NCI-H1417 (cell line): ENCODE results near the gene SERINC4.

Source experiments
- DNase-seq, 3 experiments: peaks; one replicate each; lab custom pipeline; 2025; lab: John Stamatoyannopoulos, UW

The SERINC4 gene

DNA sequence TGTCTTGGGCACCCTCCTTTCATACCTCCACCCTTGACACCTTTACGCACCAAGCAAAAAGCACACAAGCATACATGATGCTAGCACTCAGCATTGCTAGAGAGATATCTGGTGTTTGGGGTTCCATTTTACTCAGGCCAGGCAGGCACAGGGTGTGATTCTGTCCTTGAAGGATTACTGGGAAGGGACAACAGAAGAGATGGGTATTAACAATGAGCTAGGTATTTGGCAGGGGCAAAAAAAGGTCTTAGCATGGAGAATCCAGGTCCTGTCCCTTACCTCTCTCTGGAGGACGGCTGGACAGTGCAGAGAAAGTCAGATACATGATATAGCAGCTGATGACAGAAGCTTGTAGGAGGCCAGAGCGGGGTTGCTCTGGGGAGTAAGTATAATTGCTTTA lies 3.5 kb downstream of the SERINC4 start:
- no peak for DNase-seq

DNA sequence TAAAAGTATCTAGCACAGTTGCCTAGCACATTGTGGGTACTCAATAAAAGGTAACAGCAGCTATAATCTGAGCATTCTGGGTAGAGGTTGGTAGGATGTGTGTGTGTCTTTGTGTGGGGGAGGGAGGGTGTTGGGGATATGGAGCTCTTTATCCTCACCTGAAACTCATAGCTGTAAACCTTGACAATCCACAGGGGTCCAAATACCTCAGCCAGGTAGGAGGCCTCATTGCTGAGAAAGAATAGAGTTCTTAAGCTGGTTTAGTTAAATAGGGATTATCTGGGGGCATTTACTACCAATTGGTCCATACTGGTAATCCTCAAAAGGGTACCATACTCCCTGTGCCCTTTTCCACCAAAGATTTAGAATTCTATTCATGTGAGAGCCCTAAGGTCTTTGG lies 4.0 kb downstream of the SERINC4 start:
- no peak for DNase-seq

DNA sequence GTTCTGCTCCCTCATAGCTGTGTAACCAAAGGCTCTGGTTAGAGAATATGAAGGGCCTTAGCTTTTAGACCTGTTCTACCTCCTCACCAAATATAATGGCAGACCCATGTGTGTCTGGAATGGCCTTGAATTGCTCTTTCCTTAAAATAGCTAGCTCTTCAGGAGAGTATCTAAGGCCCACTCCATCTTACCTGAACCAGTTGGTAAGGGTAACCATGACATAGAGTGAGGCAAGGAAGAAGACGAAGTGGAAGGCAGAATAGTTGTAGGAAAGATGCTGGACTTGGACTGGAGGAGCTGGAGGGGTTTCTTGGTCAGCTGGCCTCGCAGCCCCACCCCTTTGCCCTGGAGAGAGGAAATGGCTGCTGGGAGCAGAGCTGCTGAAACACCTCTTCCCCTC lies 4.8 kb downstream of the SERINC4 start:
- DNase-seq: no peak

DNA sequence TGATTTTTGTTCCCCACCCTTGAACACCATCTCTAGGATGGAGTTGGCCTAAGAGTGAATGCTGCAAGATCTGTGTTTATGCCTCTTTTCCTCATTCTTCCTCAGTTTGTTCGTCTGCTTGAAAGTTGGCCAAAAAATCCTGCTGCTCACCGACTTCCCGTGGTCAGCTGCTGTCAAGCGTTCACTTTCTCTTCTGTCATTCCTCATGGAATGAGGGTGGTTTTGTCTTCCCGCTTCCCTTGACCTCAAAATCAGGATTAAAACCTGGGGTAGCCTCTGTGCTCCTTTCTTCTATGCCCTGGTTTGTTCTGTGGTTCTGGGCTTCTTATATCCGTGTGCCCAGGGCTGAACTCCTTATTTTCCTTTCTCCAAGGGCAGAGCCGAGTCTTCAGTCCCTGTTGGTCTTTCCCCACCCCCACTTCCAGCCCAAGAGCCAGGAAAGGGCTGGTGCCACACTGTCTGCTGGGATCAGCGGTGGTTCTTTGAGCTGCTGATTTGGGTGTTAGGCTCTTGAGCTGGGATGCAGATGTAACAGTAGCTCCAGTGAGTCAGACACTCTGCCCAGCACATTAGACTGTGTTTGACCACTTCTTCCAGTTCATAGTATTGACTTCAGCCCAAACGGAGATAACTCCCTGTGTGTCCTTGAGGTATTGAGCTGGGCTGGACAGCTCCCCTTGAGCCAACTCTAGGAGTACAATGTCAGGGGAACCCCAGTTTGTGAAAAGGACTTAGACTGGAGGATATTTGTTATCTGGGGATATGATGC lies 5.6 kb downstream of the SERINC4 start:
- DNase-seq: no peak

DNA sequence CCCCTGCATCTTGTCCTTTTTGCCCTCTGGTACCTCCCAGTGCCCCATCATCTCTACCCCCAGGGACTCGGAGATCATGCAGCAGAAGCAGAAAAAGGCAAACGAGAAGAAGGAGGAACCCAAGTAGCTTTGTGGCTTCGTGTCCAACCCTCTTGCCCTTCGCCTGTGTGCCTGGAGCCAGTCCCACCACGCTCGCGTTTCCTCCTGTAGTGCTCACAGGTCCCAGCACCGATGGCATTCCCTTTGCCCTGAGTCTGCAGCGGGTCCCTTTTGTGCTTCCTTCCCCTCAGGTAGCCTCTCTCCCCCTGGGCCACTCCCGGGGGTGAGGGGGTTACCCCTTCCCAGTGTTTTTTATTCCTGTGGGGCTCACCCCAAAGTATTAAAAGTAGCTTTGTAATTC lies 6.4 kb downstream of the SERINC4 start:
- peak in 1 of 3 experiments; percentile 2 for DNase-seq

DNA sequence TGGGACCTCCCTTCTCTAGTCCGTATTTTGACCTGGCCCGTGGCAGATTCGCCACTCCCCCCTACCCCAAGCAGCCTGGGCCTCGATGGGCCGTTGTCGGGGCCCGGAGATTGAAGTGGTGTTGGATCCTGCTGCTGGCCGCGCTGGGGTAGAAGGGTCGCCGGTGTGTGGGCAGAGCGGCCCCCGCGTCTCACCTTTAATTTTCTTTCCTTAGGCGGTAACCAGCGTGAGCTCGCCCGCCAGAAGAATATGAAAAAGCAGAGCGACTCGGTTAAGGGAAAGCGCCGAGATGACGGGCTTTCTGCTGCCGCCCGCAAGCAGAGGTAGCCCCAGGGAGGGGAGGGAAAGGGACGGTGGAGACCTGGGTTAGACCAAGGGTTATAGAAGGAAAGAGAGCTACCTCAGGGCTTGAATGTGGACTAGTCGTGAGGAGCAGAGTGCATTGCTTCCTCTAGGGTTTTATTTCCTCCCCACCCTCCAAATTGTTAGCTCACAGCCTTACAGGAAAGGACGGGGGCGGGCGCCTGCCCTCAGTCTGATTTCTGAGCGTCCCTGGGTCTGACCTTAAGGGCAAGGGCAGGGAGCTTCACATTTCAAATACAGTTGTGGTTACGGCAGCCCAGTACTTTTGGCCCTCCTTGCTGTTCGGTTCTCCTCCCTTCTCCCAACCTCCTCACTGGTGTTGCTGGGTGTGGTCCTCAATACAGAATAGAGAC lies 7.1 kb downstream of the SERINC4 start:
- peak in 1 of 3 experiments; percentile 46 for DNase-seq

DNA sequence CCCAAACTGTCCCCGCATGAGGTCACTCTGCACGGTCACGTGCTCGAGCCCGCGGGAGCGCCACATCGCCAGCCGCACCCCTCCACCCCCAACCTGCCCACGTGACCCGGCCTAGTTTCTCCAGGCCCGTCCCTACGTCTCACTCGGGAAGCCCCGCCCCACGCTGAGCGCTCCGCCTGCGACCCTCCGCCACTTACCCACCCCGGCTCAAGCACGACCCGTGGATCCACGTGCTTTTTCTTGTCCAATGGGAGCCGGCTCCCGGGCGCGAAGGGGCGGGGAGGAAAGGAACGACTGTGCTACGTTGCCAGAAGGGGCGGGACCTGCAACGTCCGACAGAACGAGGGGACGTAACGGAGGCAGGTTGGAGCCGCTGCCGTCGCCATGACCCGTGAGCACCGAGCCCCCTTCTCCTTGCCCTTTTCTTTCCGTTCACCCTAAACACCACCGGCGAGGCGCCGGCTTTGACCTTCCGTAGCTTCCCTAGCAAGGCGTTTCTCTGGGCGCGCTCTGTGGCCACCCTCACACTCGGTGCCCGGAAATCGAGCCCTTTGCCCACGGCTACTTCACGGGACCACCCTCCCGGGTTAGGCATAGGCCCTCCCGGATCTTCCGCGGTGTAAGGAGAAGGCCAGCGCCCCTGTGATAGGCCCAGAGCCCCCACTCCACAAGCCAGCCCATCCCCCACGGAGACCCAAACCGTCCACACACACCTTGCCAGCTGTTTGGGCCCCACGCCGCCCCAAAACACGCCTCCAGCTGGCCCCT lies 7.8 kb downstream of the SERINC4 start, which contains the start of gene SERF2:
Gene SERF2, plus strand, starts transcription at position 328 of the 768 bp plus-strand sequence. Its CDS starts 57 bp downstream, at position 385.
- peak; percentile 95 to 98 (median 95) for DNase-seq

DNA sequence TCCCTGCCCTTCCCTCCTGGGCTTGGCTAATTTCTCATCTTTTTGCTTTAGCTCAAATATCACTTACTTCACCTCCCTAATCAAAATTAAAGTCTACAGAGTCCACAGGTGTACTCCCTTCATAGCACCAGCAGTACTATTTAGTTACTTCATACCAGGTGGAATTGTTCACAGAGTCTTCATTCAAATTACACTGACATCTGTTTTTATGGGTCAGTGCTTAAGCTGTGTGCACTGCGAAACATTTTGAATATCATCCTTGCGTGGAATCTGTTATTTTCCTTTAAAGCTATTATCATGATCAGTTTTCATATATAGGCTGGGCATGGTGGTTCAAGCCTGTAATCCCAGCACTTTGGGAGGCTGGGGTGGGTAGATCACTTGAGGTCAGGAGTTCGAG lies 10.6 kb downstream of the SERINC4 start:
- DNase-seq: no peak

DNA sequence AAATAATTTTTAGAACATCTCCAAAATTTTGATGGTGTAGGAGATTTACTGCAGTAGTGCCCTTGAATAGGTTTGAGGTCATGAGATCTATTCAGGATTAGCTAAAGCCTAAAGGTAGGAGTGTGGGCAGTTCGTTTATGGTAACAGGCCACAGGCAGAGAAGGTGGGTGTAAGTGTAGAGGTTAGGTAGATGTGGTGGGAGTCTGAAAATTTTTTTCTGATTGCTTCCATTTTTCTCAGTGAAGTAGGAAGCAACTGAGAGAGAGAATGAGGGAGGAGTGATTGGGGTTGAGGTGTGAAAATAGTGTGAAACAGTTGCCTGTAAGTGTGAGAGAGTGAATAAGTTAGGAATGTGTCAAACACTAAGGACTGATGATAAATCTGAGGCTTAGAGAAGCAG lies 21.0 kb downstream of the SERINC4 start:
- DNase-seq: no peak

DNA sequence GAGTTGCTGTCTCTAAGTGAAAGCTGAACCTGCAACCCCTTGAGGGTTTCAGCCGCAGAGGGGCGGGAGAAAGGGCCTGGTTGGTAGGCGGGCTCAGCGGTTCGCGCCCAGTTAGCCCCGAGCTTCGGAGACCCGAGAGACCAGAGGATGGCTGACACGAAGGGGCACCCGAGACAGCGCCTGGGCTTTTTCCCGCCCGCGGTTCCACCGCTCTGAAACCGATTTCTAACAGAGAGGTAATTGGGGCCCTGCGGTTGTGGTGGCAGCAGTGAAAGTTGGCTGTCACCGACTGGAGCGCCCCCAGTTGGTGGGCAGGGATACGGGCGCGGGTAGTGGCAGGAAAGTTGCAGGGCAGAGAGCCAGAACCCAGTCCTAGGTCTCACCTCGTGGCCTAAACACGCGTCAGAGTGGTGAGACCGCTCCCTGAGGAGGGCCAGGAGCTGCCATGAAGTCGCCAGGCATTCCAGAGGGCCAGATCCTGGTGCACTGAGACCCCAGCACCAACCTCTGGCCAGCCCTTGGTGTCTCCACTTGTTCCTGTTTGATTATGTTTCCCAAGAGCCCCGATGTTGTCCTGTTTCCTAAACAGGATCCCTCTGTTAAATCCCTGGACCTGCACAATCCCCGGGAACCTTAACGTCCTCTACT lies 22.6 kb downstream of the SERINC4 start:
- DNase-seq: peak; percentile 77 to 87 (median 87)

DNA sequence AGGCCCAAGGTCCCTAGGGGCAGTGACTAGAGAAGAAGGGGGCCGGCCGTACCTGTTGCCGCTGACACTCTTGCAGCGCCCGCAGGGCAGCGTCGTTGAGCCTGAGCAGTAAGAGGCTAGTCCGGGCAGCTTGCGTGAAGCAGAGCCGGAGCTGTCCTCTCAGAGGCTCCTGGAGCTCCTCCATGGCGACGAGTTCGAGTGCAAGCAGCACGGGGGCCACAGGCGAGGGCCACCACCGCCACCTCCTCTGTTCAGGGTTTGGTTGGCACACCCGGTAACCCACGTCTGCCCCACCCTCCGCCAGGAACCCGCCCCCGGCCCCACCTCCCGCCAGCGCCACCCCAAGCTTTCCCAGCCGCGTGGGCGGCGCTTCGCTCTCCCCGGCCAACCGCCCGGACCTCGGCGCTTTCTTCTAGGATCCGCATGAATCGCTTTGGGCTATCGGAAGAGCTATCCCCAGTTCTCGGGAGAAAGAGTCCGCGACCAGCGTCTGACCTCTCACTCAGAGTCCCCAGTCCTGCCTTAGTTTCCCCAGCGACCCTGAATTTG lies 23.2 kb downstream of the SERINC4 start, which contains the start of gene ELL3:
Gene ELL3, minus strand, starts transcription at position 249 of the 549 bp plus-strand sequence. Its CDS starts 65 bp downstream, at position 184.
- peak; percentile 77 to 87 (median 87) for DNase-seq

DNA sequence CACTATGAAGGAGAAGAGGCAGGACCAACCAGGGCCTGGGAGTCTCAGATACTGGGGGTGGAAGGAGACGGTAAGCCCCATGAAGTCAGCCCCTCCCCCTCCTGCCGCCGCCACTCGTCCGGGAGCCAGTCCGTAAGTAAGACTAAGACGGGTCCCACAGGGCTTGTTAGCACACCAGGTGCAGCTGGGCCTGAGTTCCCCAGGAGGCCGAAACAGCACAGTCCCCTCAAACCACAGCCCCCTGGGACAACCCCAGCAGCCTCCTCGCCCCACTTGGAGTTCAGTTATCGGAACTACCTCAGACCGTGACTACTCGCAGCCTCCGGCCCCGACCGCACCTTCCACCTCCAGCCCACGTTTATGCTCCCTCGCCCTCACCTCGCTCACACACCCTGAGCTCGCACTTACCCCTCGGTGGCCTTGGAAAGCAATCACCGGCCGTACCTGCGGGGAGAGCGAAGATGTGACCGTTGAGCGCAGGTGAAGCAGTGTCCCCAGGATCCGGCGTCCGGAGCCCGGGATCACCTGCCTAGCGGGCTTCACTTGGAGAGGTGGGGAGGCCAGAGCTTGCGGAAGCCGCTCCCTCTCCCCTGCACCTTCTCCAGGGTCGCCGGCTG lies 23.8 kb downstream of the SERINC4 start:
- DNase-seq: peak; percentile 36 to 70 (median 51)

DNA sequence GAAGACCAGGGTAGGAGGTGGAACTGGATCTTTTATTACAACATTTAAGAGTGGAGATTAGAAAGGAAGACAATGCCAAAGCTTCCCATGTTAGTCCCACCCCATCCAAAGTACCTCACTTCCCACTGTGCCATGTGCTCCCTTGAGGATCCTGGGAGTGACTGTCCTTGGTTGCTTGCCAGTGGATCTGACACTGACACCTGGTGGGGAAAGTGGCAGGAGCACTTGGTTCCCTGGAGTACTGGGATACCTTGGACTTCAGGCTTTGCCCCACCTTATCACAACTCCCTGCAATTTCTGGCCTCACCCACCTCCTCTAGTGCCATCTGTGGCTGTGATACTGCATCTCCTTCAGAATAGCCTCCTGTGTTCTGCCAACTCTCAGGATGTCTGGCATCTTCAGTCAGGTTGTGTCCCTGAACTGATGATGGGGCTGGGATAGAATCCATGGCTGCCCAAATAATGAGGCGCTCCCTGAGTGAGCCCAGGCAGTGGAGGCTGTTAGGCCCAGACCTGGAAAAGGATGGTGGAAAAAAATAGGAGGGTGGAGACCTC lies 24.5 kb downstream of the SERINC4 start:
- peak; percentile 32 to 72 (median 68) for DNase-seq

DNA sequence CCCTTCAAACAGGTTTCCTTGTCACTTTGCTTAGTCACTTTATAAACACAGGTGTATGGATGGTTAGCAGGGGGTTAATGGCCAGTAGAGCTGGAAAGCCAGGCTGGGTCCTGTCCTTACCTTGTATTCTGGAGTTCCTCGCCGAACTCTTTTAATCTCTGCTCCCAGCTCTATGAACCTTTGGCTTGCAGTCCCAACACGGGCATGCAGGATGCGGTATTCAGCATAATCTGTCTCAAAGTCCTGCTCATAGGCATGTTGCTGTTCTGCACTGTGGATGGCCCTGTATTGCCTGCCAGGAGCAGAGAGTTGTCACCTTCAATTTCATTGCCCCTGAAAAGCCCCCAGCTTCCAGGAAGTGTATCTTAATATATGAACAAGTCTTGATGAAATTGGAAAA lies 26.0 kb downstream of the SERINC4 start:
- no peak for DNase-seq

DNA sequence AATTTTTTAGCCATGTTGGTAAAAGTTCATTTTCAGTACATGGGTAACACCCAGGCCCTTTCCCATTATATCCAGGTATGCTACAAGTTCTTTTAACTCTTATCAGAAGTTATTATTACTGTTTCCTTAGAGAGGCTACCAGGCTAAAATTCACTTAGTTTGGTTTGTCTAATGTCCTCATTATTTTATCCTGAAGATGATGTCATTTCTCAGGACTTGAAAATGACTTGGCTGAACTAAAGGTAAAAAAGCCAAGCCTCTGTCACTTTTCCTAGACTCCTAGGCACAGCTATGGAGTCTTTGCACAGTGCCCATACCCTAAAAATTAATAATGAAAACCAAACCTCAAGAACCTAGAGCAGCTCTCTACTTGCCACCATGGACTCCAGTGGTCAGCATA lies 27.4 kb downstream of the SERINC4 start:
- DNase-seq: no peak

DNA sequence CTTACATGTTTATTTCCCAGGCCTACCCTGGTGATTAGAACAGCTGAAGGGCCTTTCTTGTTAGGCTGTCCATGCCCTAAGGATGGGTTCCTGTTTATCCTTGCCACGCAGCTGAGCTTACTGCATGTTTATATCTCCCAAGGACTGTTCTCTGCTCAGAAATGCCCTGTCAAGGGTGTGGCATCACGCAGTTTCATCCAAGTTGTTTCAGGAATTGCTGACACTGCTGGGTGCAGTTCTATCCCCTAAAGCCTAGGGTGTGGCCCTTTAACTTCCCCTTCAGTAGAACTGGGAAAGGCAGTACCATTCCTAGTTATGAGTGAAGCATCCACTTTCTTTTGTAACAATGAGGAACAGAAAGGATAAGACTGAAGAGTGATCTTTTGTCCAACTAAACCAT lies 28.2 kb downstream of the SERINC4 start:
- no peak for DNase-seq

DNA sequence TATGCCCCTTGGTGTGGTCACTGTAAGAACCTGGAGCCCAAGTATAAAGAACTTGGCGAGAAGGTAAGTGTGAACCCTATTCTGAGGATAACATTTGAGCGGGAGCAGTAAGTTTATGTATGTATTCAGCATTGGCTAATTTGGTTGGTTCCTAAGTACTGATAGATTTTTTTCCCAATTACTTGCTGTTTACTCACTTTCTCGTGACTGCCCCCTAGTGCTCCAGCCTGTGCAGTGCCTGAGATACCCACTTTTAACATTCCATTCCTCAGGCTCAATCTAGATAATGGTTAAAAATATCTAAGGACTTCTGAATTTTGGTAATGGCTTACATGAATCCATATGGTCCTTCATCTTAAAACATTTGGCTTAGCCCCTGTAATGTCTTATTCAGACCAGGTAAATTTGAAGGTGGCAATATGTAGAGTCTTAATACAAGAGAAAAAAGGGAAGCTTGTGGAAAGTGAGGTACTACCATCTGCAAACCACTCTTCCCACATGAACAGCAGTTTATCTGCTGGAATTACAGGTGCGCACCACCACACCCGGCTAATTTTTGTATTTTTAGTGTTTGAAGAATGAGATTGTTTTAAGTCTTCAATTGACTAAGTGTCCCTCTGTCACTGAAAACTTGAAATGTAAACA lies 30.3 kb downstream of the SERINC4 start:
- peak; percentile 14 to 41 (median 16) for DNase-seq

DNA sequence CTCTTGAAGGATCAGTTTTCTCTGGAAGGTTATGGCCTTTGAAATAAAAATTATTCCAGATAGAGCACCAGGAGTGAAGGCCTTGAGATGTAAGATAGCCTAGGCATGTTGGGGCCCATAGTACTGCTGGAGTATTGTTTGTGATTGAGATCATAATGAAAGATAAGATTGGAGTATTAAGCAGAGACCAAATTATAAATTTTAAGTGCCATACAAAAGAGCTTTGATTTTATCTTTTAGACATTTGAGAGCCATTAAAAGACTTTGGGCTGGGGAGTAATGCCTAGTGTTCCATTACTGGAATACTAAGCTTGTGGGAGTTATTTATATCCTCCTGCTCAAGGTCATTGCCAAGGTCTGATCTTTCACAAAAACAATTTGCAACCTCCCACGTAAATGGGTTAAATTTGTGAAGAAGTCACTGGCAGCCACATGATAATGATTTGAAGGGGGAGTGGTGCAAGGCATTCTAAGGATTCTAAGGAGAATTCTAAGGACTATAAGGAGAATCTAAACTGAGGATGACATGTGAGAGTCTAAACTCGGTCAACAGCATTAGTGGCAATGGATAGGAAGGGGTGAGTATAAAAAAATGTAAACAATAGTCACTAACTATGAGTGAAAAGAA lies 36.1 kb downstream of the SERINC4 start:
- no peak for DNase-seq

DNA sequence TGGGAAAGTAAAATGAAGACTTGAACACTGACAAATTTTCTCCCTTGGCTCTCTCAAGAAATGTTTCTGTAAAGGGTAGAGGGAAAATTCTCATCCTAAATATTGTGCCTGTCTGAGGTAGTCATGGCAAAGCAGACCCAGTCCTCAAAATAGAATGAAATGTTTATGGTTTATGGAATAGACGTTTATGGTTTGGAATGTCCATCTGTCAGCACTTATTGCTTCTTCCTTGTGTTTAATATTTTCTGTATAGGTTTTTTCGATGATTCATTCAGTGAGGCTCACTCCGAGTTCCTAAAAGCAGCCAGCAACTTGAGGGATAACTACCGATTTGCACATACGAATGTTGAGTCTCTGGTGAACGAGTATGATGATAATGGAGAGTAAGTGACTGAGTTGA lies 37.2 kb downstream of the SERINC4 start:
- no peak for DNase-seq

DNA sequence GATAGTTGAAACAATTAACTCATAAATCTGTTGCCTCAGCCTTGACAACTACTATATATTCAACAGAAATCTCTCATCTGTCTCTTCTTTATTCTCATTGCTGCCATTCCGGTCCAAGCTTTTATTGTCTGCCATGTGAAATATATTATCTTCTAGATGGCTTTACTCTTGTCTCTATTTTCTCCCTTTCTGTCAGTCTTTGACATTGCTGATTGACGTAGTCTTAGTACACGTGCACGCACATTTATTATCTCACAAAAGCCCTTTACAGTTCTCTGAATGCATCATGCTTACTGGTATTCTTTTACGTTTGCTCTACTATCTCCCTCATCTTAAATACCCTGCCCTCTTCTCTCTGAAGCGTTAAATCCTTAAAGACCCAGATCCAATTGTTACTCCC lies 48.1 kb downstream of the SERINC4 start:
- DNase-seq: no peak
